MV-4-11 (cell line): ENCODE measurements around the gene JAKMIP3.
A peak's percentile ranks its signal among the peaks of the same experiment; 100 is the strongest.

ENCODE experiments used
- DNase-seq: peaks from one replicate; lab custom pipeline; 2025; lab: John Stamatoyannopoulos, UW

The JAKMIP3 gene

DNA sequence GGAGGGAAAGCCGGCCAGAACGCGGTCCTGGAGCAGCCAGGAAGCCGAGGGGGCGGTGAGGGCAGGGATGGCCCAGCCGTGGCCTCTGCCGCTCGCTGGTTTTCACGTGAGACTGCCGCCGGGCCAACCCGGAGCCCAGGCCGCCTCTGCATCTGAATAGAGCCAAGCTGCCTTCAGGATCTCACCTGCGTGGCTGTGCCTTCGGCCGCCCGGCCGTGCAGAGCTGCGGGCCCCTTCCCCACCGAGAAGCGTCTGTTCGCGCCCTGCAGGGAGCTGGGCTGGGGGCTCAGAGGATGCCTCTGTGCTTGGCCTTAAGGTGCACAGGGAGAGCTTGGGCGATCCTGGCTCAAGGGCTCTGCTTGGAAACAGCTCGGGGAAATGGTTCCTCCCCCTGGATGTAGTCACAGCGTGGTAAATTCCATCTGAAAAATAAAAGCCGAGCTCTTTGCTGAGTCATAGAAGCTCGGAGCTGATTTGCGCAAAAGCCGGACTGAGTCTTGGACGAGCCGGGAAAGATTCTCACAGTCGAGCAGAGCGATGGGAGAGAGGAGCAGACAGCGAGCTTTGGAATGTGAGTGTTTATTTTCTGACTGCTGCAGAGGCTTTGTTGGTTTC, at the start of gene JAKMIP3:
JAKMIP3 (plus strand) TSS at position 456 of the 615 bp plus-strand sequence. CDS start 38,863 bp downstream, outside the sequence.
- no peak for DNase-seq

DNA sequence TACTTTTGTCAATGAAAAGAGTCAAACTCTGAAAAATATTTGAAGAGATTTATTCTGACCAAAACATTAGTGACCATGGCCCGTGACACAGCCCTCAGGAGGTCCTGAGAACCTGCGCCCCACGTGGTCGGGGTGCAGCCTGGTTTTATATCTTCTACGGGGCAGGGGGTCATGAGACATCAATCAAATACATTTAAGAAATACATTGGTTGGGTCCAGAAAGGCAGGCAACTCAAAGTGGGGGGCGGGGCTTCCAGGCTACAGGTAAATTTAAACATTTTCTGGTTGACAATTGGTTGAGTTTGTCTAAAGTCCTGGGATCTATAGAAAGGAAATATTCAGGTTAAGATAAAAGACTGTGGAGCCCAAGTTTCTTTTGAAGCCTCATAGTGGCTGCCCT, 49.2 kb upstream of the JAKMIP3 start:
- no peak for DNase-seq

DNA sequence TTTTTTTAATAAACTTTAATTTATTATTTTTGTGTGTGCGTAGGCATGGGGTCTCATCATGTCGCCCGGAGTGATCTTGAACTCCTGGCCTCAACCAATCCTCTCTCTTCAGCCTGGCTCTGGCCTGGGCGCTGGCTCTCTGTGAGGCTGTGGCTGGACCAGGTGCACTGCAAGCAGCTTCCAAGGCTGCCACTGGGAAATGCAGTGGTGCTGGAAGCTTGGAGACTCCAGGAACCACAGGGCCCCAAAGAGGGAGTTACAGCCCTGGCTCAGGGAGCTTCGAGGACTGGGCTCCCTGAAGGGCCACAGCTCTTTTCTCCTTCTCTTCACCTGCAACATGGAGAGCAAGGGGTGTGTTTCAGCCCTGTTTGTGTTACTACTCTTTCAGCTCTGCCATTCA, 47.3 kb upstream of the JAKMIP3 start:
- no peak for DNase-seq

DNA sequence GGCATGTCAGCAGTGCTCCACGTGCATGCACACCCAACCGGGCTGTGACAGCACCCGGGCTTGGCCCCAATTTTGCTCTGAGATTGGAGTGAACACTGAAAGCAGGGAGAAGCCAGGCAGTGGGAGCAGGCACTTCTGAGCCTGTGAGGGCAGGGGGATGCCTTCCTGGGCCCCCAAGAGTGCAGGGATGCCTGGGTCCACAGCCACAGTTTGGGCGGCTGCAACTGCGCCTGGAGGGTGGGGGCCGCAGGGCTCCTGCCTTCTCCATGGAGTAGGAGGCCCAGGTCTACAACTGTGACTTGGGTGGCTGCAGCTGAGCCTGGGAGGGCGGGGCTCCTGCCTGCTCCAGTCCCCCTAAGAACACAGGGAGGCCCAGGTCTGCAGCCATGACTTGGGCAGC, 46.4 kb upstream of the JAKMIP3 start:
- DNase-seq = no peak

DNA sequence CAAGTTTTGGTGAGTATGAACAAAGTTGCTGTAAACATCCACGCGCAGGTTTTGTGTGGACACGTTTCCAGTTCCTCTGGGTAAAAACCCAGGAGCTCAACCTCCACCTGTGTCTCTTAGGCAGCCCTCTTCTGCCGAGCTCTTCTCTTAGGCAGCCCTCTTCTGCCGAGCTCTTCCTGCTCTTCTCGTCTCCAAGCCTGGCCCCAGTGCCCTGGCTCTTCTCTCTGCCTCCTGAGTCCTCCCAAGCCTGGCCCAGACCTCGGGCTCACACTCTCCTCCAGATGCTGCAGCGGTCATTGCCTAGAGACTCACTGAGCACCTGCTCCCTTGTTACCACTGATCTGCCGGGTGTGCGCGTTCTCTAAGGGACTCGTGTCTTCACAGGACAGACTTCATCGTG, 45.3 kb upstream of the JAKMIP3 start:
- no peak for DNase-seq

DNA sequence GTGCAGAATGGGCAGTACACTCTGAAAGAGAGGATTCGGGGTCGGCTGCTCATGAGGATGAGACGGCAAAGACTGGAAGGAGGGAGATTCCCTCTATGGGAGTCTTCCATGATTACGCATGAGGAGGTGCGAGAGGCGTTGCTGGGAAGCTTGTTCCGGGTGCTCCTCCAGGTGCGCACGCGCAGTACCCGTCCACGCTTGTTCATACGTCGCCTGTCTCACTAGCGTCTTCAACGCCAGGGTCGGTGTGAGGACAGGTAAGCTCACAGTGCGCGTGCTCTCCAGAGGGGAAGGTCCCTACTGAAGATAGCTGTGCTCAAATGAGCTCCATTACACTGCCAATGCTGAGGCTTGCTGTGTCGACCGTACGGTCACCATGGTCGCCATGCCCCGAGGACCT, 44.7 kb upstream of the JAKMIP3 start:
- no peak for DNase-seq

DNA sequence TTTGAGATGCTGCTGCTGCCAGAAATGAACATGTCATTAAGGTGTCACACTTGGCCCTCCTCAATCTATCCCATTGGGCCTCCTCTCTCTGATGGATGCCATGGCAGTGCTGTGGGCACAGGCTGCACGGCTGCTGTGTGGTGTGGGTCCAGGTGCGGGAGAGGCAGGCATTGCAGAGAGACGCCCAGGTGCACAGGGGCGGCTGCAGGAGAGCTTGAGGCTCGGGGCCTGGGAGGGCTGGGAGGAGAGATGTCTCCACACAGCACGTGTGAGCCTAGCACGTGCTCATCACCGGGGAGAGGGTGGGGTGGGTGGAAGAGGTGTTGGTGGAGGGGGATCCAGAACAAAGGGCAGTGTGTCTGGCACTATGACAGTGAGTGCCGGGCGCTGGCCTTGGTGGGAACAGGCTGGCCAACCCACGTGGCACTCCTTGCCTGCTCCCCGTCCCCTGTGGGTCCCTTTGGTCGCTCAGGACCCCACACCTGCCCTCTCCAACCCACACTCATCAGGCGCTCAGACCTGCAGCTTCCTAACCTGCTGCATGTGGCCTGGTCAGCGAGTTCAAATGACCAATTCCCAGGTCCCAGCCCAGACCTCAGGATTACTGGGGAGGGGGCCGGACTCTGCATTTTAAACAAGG, 44.1 kb upstream of the JAKMIP3 start:
- no peak for DNase-seq

DNA sequence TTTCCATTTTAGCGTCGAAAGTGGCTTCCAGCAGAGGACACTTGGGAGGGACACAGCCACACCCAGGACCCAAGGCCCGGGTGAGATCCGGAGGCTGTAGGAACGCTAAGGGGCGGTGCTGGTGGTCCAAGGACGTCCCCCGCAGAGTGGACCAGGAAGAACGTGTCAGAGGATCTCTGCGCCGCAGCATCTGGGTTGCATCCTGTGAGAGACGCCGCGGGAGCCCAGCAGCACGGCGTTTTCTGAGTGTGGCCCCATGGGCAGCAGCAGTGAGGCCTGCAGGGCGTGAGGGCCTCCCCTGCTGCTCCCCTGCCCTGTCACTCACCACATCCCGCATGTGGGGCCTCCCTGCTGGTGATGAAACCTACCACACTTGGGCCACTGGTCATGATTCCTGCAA, 43.5 kb upstream of the JAKMIP3 start:
- no peak for DNase-seq

DNA sequence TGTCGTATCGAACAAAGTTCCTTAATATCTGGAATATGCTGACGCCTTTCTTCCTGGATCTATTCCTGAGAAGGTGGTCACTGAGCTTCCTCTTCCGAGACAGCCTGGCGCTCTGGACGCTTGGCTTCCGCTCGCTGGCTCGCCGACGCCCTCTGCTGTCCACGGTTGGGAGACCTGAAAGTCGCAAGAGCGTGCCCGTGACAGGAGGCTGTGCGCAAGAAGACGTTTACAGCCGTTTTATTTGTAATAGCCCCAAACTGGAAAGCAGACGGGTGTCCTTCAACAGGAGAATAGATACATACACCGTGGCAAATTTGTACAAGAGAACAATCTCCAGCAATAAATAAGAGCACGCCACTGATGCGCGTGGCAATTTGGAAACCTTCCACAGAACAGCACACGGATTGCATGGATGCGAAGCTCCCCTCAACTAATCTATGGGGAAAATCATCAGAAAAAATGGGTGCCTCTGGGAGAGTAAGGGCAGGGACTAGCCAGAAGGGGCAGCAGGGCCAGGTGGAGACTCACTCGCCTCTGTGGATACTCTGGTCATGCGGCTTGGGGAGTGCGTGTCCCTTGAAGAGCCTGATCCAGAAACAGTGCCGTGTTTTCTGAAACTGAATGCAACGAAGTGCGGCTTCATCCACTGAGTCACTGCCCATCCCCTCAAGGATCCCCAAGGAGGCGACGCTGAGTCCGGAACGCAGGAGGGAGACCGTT, 42.5 kb upstream of the JAKMIP3 start:
- DNase-seq = peak; percentile 68

DNA sequence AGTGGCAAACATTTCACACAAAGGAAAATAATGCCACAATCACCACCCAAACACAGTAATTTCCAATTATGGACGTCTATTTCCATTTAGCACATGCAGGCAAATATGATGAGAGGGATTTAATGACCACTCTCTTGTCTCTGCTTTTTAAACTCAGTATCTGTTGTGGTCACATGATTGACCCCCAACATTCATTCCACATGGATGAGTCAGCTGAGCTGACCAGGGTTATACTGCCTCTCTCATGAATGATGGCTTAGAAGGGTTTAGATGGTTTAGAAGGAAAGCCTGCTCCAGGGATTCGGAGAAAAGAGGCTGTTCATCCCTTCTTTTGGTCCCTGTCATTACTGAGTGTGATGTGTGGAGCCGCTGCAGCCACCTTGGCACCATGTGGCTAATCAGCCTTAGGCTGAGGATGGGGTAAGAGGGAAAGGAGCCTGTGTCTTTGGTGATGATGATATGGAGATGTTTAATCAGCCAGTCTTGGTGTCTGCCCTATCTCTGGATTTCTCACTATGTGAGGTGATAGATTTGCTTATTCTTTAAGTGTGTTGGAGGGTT, 38.2 kb upstream of the JAKMIP3 start:
- DNase-seq = no peak

DNA sequence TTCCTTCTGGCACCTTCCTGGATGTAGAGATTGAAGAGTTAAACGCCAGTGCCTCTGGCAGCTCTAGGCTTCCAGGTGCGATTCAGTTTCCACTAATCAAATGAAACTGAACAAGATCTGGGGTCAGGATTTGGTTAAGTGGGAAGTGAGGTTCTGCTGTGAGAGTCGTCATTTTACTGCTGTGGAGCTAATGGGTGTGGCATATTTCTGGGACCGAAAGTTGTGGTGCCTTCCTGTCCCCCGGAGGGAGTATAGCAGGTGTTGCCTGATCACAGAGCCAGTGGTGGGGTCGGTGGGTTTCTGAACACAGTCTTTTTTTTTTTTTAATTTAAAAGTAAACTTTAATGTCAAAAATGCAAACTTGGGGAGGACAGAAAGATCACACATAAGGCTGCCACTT, 37.0 kb upstream of the JAKMIP3 start:
- no peak for DNase-seq

DNA sequence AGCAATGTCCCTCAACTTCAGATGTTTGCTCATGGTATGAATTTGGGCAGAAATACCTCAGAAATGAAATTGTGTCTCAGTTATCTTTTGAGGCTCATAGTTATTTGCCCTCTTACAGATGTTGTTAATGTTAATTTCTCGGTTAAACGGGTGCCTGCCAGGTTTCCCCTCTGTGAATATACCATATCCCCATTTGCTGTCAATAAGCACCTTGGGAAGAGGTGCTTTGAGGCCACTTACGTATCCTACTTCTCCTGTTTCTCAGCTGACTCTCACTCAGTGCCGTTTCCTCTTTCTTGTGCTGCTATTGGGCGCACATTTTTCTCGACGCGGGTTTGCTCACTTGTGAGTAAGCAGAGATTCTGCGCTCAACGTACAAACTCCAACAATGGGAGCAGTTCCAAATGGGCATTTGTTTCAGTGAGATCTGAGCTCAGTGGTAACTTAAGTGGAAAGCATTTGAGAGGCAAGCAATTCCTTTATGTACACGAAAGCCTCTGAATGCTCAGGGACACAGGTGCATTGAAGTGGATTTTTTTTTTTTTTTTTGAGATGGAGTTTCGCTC, 34.8 kb upstream of the JAKMIP3 start:
- DNase-seq = no peak

DNA sequence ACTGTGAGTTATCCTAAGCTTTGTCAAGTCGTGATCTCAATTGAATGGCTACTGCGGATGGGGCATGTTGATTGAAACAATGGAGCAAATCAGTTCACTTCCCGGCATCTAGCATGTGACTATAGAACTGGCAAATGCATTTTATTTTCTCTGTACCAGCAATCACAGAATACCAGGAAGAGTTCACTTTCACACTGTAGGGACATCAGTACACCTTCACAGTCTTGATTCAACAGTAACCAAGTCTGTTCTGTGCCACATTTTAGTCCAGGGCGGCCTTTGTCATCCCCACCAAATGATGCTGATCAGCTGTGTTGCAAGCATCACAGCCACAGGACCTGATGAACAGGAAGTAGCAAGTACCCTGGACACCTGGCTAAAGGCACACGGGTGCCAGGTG, 32.1 kb upstream of the JAKMIP3 start:
- DNase-seq = no peak

DNA sequence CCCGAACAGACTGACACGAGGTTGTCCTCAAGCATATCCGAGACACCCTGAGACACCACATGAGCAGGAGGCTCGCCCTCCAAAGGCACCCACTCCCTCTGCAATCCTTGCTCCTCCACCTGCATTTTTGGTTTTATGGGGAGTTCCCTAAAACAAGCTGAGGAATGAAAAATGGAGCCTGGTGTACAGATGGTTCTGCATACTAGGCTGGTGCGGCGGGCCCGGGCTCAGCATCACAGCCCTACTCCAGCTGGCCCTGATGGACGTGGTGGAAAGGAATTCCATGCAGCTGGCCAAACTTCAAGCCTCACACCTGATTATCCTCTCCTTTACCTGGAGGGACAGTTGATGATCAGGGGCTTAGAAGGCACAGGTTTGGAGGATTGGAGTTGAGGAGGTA, 30.3 kb upstream of the JAKMIP3 start:
- DNase-seq = no peak

DNA sequence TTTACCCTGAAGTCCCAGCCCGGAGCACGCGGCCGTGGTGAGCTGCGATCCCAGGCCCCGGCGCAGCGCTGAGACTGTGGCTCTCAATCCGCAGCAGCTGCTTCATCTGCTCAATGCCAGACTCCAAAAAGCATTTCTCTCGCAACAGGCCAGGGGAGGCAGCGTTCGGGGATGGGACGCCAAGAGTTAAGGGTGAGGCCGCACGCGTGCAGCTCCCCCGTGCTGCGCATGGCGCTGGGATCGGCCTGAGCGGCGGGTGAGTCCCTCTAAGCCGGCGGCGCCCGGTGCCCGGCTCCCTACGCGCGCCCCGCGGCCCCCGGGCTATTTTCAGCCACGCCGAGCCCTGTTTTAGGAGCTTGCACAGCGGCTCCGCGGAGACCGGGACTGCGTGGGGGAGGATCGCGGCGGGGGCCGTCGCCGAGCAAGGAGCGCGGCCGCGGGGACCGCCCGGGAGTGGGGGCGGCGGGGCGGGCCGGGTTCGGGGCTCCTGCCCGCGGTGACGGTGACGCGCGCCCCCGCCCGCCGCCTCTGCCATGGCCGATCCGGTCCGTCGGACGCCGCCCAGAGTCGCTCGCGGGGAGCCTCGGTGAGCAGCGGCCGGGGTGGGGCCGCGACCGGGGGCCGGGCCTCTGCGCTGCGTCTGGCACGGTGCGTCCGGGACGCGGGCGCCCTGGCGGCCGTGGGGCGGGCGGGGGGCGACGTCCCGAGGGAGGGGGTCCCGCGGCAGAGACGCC, 29.4 kb upstream of the JAKMIP3 start:
- no peak for DNase-seq

DNA sequence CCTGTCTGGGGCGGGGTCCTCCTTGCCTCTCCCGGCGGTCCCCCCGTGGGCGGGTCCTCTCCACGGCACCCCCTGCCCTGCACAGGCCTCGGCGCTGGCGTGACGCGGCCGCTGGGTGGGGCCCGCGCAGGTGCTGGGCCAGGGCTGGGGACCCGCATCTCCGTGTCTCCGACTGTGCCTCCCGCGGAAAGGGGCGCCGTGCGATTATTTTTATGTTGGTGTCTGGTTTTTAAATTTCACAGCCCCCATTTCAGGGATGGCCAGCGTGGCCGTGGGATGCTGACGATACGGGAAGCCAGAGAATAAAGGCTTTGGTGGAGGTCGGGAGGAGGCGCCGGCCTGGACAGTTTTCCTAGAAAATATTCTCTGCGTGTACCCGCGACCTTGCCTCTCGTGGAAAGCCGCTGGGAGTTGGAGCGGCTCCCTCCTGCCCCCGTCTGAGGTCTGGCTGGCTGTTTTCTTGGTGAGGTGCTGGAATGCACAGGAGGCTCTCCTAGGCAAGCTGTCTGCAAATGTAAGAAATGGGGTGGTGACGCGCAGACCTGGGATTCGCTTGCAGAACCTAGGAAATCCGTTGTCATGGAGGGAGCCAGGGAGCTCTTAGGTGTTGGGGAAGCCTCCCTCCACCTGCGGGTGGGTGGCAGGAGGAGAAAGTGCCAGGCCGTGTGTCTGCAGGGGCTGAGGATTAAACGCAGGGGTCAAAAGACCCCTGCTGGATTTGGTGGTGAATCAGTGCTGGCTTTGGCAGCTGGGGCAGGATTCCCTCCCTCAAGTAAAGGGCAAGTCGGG, 28.7 kb upstream of the JAKMIP3 start:
- DNase-seq = no peak

DNA sequence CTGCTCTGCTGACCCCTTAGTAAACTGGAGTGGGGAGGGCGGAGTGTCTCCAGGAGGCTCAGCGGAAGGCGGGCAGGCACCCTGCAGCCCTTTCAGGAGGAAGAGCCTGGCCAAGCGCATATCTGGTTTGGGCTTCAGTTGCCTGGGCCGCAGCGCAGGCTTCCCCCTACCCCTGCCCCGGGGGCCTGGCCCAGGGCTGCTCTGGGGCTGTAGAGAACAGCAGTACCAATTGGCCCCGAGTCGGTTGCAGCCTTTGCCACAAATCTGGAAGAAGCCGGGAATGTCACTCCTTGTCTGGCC, 28.1 kb upstream of the JAKMIP3 start:
- DNase-seq = no peak

DNA sequence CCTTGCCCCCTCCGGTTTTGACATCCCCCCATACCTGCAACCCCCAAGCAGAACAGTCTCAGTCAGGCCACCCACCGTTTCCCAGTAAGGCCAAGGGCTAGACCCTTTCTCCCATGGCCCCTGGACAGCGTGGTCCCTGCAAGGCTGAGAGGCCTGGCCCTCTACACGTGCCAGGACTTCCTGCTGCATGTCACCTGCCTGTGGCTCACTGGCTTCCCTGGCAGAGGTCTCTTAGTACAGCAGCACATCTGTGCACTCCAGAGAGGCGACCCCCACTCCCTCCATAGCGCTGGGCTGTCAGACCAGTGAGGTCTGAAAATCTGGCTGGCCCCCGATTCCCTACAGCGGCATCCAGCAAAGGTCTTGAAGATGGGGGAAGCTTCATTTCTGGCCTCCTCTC, 26.4 kb upstream of the JAKMIP3 start:
- DNase-seq = no peak

DNA sequence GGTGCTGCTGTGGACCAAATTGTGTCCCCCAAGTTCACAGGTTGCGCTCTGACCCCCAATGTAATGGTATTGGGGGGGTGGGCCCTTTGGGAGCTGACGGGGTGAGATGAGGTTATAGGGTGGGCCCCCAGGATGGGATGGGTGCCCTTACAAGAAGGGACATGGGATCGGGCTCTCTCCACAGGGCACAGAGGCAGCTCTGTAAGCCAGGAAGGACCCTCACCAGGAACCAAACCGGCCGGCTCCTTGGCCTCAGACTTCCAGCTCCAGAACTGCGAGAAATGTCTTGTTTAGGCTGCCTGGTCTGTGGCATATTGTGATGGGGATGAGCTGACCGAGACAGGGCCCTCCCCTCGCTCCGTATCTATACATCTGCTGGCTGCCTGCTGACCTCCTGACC, 25.7 kb upstream of the JAKMIP3 start:
- no peak for DNase-seq

DNA sequence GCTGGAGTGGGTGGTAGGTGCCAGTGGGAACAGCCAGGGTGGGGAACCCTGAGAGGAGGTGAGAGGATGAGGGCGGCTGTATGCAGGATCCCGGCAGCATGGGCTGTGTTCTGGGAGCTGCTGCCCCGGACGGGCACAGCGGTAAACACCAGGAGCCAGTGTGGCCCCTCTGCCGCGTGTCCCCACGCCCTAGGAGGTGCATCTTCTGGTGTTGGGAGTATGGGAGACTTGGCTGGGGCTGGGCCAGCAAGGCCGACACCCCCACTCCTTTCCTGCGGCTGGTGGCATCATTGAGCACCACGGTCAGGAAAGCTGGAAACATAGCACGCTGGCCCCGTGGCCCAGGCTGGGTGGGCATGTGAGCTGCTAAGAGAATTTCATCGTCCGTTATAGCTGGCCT, 24.4 kb upstream of the JAKMIP3 start:
- DNase-seq = no peak

DNA sequence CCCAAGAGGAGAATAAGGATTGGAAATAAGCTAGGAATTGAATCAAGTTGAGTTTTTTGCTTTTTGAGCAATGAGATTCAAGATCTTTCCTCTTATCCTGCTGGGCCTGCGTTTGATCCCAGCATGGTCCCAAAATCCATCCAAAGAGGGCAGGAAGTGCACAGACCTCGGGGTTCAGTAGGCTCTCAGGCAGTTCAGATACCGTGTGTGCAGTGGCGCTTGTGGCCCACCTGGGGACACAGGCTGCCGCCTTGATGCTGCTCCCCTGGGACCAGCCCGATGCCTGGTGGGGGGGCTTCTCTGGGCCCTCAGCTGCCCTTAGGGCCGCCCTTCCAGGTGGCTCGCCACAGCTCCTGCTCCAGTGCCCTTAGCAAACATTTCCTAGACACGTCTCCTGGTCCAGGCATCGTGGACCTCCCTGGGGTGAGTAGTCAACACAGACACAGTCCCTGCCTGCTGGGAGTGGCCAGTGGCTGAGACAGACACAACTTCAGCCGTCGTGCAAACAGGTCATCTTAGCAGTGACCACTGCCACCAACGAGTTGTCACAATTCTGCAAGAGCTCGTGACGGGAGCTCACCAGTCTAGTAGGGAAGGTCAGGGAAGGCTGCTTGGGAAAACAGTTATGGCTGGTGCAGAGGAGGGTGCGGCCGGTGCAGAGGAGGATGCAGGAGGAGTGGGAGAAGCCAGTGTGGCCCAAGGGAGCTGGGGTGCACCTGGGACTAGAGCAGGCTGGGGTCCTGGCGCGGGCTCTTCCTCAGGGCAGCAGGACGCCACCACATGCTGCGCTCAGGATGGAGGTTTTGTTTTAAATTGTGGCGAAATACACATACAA, 21.7 kb upstream of the JAKMIP3 start:
- DNase-seq = no peak
